HG03575 (cell line): ENCODE results near the gene LEFTY2.
"Not testable (repeated sequence)": the region's sequence is repeated elsewhere in the genome, so short reads cannot be mapped to it uniquely, and the experiment has no call there.

ENCODE experiments used
- ATAC-seq: cut with Tn5 transposase; IDR thresholded peaks from one replicate; pipeline ENCODE4 v1.9.1; 2021; ENCODE audit not compliant: unreplicated experiment, insufficient number of reproducible peaks, low FRiP score; ENCODE audit errors: extremely low read depth

LEFTY2 gene

DNA sequence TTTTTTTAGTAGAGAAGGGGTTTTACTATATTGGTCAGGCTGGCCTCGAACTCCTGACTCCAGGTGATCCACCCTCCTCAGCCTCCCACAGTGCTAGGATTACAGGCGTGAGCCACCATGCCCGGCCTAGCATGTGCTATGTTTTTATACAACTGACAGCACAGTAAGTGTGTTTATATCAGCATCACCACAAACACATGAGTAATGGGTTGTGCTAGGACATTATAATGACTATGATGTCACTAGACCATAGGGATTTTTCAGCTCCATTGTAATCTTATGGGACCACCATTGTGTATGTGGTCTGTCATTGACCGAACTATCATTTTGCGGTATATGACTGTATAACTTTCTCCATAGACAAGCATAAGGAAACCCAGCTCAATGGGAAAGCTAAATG, 6.3 kb downstream of the LEFTY2 start:
- ATAC-seq, result no peak

DNA sequence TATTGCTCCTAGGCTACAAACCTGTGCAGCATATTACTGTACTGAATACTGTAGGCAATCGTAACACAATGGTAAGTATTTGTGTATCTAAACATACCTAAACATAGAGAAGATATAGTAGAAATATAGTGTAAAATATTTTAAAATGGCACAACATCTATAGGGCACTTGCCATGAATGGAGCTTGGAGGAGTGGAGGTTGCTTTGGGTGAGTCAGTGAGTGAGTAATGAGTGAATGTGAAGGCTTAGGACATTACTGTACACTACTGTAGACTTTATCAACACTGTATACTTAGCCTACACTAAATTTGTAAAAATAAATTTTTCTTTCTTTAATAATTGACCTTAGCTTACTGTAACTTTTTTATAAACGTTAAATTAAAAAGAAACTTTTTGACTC, 7.9 kb downstream of the LEFTY2 start:
- no peak for ATAC-seq

DNA sequence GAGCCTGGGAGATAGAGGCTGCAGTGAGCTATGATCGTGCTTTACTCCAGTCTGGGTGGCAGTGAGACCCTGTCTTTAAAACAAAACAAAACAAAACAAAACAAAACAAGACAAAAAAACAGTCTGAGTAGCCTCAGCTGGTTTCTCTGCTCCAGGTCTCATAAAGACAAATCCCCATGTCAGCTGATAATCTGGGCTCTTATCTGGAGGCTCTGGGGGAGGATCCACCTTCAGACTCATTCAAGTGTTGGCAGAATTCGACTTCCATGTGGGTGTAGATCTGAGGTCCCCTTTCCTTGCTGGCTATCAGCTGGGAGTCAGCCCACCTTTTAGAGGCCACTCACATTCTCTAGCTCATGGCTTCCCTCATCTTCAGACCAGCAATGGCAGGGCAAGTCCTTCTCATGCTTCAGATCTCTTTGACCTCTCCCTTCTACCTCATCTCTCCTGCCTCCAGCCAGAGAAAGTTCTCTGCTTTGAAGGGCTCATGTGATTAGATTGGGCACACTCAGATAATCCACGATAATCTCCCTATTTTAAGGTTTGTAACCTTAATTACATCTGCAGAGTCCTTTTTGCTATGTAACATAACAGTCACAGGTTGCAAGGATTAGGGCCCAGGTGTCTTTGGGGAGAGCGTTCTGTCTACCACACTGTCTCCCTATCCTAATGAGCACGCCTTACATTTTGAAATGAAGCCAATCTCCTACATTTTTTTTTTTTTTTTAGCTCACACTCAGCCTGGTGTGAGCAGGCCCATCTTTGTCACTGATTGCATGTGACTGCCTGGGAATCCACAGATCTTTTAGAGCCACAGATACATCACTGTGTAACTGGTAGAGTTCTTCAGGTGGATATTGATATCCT, 9.5 kb downstream of the LEFTY2 start:
- ATAC-seq, result no peak

DNA sequence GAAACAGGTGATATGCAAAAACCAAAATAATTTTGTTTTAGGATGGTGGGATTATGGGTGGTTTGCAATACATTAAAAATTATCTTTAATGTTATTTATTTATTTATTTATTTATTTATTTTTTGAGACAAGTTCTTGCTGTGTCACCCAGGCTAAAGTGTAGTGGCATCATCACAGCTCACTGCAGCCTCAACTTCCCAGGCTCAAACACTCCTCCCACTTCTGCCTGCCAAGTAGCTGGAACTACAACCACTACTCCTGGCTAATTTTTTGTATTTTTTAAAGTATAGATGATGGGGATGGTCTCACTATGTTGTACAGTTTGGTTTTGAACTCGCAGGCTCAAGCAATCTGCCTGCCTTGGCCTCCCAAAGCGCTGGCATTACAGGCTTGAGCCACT, 10.5 kb downstream of the LEFTY2 start:
- ATAC-seq, result no peak

DNA sequence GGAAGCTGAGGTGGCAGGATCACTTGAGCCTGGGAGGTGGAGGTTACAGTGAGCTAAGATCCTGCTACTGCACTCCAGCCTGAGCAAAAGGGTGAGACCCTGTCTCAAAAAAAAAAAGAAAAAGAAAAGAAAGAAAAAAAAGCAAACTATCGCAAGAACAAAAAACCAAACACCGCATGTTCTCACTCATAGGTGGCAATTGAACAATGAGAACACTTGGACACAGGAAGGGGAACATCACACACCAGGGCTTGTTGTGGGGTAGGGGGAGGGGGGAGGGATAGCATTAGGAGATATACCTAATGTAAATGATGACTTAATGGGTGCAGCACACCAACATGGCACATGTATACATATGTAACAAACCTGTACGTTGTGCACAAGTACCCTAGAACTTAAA, 11.6 kb downstream of the LEFTY2 start:
- ATAC-seq, result not testable (repeated sequence)

DNA sequence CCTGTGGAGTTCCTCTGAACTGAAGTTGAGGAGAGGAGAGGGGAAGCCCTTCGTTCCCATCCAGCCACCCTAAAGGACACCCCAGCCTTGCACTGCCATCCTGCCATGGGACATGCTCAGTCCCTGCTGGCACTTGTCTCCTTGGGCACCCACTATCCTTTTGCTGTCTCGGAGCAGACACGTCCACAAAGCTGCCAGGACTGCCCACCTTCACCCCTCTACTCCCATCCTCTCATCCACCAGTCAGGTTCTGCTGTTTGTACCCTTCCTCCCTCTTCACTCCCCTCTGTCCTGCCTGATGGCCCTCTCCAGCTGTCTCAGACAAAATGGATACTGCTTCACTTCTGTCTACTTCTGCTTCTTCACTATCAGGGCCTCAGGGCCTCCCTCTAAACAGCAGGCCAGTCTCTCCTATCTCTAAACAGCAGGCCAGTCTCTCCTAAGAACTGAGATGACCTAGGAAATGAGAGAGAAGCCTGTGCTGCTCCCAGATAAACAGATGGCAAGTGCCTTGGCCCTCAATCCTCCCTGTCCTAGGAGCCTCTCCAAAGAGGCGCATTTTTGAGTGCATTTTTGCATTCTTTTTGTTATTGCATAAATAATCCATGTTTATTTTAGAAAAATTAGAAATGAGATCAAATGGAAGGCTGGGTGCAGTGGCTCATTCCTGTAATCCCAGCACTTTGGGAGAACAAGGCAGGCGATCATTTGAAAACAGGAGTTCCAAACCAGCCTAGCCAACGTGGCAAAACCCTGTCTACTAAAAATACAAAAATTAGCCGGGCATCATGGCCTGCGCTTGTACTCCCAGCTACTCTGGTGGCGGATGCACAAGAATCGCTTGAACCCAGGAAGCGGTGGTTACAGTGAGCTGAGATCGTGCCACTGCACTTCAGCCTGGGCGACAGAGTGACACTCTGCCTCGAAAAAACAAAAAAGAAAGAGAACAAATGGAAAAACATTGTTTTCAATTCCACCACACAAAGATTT, 12.5 kb downstream of the LEFTY2 start:
- no peak for ATAC-seq

DNA sequence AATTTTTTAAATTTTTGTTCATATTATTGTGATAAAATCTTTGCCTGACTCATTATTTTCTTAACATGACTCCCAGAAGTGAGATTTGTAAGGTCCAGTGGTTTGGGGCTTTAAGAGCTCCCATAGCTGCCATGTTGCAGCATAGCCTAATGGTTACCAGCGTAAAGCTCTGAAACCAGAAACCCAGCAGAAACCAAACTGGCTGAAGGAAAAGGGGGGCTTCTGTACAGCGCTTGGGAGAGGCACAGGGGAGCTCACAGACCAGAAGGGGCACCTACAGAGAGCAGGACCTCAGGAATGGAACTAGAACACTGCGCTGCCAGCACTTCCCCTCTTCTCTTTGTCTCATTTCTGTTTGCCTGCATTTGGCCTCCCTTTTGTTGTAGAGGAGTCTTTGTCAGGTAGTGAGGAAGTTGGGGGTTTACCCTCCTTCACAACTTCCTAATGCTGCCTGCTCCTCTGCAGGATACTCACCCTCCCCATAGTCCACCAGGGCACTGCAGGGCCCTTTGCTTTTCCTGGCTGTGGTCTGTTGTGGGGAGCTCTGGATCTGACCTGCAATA, 14.4 kb downstream of the LEFTY2 start:
- no peak for ATAC-seq

DNA sequence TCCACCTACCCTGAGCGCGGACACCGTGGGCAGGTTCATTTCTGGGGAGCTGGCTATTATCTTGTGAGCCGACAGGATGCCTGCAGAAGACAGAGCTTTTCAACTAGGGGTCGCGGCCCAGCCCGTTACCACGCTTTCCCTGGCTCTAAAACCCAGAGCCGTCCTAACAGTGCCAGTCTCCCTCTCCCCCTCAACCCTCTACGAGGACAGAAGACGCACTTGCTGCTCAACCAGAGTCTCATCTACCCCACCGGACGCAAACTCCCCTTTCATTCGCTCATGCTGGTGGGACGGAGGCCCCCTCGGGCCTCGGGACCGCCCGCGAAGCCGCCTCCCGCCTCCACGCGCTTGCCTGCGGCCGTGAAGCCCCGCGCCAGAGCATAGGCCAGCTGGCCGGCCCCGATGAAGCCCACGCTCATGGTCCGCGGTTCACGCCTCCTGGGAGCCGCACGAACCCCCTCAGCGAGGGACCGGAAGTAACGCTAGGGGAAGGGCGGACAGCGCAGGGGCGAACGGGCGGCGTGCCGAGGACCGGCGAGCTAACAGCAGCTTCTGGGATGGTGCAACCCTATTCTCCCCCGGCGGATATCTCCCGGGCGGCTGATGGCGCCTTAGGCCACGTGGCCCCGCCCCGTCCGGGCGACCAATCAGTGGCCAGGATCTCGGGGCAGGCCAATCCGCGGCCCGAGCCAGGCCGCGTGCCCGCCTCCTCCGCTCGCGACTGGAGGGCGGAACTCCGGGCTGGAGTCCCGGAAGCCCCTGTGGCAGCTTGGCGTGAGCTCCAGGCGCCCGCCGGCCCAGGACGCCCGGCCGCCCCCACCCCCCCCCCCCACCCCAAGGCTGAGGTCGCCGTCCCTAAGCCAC, 17.1 kb downstream of the LEFTY2 start, which contains the start of gene PYCR2:
Gene PYCR2, minus strand, starts transcription at position 559 of the 864 bp plus-strand sequence. Its CDS starts 140 bp downstream, at position 419.
- peak; percentile 93 for ATAC-seq

DNA sequence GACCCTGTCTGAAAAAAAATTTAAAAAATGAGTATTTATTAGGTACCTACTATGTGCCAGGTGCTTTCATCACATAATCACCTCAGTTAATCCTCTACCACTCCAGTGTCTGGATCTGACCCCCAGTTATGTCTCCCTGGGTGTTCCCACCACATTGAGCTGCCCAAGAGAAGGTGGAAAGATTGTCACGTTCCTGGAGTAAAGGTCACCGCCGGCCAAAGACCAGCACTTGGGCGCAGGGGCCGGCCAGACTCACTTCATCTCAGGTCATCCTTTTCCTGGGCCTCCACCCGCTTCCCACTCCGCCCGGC, 17.7 kb downstream of the LEFTY2 start:
- ATAC-seq, result no peak

DNA sequence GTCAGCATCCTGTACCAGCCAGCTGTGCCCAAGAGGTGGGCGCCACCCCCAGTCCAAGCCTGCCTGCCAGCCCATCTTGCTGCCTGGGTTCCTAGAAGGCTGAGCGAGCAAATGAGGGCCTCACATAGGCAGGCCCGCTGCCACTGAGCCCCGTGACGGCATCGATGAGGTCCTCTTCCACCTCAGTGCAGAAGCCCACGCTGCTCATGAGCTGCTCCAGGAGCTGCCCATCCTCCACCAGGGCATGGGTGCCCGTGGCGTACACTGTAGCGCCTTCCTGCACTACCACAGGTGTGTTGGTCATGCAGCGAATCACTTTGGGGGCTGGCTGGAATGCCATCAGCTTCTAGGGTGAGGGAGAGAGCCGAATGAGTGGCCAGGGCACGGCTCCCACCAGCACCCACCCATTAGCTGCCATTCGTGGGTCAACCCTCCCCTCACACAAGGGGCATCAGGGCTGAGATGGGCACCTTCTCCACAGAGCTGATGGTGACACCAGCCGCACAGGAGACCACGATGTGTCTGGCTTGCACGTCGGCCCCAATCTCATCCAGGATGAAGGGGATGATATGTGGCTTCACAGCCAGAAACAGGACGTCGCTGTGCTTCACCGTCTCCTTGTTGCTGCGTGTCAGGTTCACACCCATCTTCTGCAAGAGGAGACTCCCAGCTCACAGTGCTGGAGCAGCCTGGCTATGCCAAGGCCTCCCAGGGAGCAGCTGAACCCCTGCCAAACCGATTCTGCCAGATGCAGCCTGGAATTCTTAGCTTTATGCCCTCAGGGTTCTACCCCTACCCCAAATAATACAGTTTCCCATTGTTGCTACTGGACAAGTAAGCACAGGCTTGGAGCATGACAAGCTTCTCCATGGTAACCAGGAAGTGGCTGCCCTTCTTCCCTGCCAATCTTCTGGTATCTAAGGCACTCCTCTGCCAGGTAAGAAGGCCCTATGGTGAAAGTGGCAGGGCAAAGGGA, 19.0 kb downstream of the LEFTY2 start:
- ATAC-seq, result no peak

DNA sequence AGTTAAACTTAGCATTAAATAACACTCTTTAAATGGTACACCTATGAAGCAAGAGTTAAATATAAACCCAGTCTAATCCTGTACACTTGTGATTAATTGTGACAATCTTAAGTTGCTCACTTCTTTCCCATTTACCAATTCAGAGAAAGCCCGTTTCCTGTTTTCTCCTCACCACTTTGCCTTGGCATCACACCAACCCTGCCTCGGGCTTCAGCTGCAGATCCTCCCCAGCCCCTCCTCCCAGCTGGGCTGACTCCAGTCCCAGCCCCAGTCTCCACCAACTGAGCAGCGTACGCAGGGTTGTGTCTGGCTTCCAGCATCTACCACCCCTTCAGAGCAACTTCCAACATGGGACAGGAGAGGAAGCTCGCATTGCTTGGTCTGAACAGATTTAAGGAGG, 21.1 kb downstream of the LEFTY2 start:
- ATAC-seq, result no peak

DNA sequence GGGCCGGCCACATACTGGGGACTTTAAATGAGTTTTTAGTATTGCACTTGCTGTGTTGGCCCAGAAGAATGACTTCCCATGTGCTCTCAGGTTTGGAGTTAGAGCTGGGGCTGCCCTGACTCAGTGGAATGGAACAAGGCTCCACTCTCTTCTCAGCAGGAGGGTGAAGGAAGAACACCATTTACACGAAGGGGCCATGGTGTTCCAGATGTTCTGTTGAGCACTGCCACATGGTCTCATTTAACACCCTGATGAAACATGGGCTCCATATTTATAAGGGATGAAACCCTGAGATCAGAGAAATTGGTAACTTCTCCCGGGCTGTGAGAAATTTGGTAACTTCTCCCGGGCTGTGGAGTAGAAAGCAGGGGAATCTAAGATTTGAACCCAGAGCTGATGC, 22.7 kb downstream of the LEFTY2 start:
- no peak for ATAC-seq

DNA sequence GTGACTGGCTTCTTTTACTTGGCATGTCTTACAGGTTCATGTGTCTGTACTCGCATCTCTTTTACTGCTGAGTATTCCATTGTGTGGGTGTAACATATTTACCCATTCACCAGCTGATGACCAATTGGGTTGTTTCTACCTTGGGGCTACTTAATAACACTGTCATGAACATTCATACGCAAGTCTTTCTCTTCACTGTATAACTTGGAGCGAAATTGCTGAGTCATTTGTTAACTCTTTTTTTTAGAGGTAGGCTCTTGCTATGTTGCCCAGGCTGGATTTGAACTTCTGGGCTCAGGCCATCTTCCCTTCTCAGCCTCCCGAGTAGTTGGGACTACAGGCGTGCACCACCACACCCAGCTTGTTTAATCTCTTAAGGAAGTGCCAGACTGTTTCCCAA, 23.5 kb downstream of the LEFTY2 start:
- ATAC-seq, result no peak

DNA sequence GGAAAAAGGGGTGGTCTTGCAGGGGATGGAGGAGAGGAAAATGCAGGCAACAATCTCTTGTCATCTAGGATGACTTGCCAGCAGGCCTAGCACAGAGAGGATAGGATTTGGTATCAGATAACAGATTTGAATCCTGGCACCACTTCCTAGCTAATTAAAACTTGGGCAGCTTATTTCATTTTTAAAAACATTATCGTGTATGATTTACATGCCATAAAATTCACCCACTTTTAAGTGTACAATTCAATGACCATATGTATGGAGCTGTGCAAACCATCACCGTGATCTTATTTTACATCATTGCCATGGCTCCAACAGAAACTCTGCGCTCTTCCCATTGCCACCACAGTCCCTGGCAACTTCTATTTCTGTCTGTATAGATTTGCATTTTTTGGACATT, 23.9 kb downstream of the LEFTY2 start:
- ATAC-seq, result no peak

DNA sequence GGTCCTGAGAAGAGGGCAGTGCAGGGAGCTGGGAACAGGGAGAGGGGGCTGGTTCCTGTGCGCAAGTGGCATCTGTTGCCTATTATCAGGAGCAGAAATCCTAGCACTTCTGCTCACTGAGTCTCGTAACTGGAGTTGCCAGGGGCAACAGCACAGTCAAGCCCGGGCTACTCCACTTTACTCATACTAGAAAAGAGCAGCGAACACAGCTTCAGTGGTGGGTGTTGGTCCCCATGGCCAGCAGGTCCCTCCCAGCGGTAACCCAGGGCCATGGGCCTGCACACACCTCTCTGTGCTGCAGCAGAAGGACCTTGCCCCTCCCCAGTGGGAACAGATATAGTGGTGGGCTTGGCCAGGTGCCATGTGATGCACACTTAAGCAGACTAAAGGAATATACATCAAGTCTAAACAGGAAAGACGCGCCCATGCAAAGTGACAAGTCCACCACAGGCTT, 25.5 kb downstream of the LEFTY2 start:
- ATAC-seq, result no peak

DNA sequence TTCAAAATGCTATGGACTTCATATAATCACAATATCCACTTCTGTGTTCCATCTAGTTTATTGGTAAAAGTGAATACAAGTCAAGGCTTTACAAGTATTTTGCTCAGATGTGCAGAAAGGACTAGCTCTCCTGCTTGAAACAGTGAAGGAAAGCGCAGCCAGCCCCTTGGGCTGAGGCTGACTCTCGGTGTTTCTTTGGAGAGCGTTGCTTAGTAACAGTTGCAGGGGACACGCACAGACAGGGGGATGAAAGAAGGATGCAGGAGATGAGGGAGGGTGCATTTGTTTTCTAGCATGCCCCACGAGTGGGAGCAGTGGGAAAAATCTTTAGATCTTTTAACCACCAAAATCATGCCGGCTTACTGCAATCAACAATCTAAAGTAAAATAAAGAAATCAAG, 26.1 kb downstream of the LEFTY2 start:
- ATAC-seq, result no peak

DNA sequence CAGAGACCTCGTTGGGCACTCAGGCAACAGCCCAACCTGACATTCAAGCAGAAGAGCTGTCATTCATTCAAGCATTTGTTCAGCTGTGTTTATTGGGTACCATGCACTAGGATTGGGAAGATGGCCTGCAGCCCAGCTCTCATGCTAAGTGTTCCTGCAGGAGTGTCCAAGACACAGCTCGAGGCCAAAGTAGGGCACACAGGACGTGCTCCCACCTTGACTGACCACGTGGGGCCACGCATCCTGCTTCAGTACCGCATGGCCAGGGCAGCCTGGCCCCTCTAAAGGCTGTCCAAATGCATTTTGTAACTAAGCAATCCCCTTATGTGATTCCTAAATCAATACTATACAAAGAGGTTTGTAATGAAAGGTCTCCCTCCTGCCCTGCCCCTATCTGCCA, 26.6 kb downstream of the LEFTY2 start:
- ATAC-seq, result no peak
